ENCODE data around the gene PABPC1L.

DNA sequence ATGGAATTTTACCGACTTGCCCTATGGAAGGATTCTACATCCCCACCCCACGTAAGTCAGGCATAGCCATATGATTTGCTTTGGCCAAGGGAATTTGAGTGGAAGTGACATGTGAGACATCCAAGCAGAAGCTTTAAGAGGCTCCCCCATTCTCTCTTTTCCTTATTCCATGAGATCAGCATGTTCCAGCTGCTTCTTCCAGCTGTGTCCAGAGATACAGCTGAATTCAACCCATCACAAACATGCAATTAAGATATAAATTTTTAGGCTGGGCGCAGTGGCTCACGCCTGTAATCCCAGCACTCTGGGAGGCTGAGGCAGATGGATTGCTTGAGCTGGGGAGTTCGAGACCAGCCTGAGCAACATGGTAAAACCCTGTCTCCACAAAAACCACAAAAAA, 40.4 kb upstream of the PABPC1L start:
- TF ChIP-seq CTCF (optimal IDR thresholded peaks at IDR 0.05 in 1 of 3, IDR thresholded peaks at IDR 0.05 in 1 of 3, conservative IDR thresholded peaks at IDR 0.05 in 1 of 3; ENCODE audit: extremely low read depth in 1 of 3, insufficient read depth in 2 of 3, low read length in 3 of 3) (no peak), EZH2 (IDR thresholded peaks at IDR 0.05; ENCODE audit: low read length) (no peak)

All from keratinocyte (primary cell).